ENCODE results near the gene CRYBA4.

Gene CRYBA4

DNA sequence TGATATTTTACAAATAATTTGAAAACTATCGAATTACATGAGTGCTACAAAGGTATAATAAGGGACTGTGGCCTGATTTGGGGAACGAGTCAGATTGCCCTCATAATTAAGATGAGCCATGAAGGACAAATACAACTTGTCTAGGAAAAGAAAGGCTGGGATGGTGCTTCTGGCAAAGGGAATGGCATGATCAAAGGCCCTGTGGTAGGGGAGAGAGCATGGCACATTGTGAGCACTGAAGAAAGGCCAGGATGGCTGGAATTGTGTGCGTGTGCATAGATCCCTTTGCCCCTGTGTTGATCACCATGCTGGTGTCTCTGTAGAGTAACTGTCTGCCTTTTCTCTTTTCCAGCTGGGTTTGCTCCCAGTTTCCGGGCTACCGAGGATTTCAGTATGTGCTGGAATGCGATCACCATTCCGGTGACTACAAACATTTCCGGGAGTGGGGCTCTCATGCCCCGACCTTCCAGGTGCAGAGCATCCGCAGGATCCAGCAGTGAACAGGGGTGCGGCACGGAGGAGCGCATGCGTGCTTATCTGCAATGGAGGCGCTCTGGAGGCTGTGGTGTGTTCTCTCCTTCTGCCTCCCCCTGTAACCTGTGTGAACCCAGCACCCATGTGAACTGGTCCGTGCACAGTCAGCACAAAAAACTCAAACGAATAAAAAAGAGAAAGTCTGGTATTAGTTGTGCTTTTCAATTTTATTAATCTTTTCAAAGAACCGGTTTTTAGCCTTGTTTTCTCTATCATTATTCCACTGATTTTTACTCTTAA is 8.4 kb downstream of the CRYBA4 start:
- no peak for DNase-seq

DNA sequence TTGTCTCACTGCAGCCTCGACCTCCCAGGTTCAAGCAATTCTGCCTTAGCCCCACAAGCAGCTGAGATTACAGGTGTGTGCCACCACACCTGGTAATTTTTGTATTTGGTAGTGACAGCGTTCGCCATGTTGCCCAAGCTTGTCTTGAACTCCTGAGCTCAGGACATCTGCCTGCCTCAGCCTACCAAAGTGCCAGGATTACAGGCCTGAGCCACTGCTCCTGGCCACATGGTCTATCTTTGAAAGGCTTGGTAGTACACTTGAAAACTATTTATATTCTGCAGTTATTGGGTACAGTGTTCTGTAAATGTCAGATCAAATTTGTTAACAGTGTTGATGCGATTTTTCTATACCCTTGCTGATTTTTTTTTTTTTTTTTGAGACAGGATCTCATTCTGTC is 9.5 kb downstream of the CRYBA4 start:
- DNase-seq = no peak

DNA sequence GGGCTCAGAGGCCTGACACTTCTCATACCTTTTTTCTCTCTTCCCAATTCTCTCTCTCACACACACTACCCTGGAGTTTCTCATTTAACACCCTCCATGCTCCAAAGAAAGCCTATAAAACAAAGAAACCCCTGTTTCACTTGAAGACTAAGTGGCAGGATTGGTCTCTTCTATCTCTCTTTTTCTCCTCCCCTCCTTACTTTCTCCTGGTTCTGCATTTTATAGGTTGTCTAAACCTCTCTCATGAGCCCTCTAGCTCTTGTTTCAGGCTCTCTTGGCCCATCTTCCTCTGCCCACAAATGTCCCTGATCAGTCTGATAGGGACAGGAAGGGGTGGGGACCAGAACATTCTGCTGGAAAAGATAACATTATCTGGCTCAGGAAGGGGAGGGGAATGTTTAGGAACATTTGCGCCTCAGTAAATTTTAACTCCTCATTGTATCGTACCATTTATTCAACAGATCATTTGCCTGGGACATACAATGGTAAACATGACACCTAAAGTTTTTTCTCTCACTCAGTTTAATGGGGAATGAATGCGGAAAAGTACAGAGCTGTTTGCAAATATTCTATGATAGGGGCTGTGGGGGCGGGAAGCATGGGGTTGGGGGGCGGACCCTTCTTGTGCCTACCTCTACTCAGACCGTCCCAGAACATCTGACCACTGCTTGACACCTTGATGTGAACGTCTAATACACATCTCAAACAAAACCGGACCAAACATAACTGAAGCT is 10.8 kb downstream of the CRYBA4 start:
- no peak for DNase-seq

DNA sequence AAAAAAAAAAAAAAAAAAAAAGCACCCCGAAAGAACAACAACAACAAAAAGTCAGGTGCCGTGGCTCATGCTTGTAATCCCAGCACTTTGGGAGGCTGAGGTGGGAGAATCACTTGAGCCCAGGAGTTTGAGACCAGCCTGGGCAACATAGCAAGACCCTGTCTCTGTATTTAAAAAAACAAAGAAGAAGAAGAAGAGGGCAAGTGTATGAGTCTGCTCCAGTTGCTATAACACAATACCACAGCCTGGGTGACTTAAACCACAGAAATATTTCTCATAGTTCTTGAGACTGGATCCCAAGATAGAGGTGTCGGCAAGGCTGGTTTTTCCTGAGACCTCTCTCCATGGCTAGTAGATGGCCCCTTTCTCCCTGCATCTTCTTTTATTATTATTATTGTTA is 12.4 kb downstream of the CRYBA4 start:
- DNase-seq = no peak

DNA sequence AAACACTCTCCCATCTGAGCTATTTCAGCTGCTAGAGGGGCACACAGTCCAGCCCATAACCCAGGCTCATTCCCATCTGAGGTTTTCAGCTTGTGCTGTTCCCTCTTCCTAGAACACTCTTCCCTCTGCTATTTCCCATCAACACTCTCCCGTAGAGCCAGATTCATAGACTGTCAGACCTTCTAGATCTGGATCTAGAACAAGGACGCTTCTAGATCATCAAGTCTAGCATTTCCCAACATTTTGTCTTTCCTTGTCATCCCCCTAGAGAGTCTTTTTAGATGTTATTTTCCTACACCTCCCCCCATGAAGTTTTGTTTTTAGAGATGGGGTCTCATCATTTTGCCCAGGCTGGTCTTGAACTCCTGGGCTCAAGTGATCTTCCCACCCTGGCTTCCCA is 13.4 kb downstream of the CRYBA4 start:
- DNase-seq = no peak

DNA sequence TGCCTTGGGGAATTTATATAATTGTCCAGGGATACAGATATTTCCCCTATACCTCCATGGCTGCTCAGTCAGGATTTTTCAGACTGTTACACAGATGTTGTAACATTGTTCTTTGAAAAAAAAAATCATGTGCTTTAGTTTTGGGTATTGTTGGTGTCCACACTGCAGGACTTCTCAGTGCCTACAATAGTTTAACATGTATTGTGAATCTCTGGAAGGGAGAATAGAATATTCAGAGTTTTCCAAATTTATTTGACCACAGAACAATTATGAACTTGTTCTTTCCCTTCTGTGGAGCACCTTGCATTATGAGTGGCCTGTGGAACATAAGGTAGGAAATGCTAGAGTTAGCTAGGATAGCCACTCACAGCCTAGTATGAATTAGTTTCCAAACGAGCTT is 14.5 kb downstream of the CRYBA4 start:
- DNase-seq = no peak

DNA sequence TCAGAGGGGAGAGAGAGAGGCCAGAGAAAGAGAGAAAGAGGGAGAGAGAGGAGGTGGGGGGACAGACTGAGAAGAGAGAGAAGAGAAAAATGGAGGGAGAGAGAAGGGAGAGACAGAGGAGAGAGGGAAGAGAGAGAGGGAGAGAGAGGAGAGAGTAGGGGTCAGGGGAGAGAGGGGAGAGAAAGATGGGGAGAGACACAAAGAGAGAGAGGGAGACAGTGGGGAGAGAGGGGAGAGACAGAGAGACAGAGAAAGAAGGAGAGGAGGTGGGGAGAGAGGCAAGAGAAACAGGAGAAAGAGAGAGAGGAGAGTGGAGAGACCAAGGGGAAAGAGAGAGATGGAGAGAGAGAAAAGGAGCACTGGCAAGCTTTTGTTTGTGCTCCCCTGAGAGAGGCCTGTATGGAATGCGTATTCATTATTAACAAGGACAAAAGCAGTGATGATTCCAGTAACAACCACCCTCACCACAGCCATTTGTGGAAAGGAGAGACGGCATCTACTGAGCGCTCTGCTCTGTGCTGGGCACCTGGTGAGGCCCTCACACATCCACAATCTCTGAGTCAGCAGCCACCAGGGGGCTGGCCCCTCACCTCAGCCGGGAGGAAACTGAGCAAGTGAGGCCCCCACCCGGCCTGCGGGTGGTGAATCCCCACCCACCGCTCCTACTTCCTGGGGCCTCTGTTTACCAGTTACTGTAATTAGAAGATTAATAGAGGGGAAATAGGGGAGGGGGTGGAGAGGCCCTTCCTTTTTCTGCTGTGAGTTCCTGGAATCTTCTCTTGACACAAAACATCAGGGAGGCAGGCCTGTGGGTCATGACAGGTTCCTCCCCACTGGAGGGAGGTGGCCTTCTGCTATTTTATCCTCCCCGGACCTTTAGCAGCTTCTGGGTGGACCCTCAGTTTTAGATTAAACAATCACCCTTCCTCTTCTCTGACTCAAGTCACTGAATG is 21.0 kb downstream of the CRYBA4 start:
- peak; percentile 27 for DNase-seq

DNA sequence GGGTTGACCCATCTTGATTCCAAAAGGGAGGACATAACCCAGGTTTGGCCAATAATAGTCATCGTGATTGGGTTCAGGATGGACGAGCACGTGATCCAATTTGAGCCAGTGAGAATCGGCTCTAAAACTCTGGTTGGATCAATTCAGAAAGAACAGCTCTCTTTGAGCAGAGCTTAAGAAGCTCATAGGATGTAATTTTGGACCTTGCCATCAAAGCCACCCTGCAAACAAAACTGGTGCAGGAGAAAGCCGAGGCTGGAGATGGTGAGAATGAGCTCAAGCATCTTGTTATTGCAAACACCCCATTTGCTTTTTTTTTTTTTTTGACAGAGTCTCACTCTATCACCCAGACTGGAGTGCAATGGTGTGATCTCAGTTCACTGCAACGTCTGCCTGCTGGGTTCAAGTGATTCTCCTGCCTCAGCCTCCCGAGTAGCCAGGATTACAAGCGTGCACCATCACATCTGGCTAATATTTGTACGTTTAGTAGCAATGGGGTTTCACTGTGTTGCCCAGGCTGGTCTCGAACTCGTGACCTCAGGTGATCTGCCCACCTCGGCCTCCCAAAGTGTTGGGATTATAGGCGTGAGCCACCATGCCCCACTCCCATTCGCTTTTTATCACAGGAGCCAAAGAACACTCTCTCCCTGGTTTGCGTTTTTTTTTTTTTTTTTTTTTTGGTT is 21.8 kb downstream of the CRYBA4 start:
- no peak for DNase-seq

DNA sequence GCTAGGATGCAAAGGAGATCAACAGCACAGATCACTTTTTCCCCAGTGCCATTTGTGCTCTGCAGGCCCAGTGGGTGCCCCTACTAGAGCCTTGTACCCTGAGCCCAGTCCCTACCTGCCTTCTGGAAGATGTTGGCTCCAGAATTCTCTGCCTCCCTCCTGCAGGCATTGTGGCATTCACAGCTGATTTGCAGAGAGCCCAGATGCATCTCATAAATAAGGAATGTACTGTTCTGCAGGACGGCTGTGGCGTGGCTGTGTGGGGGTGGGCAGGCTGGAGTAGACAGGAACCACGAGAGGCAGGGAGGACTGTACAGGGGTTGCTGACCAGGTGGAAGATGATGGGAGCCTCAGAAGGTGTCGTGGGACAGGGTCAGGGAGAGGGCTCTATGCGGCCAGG is 24.4 kb downstream of the CRYBA4 start:
- DNase-seq = peak; percentile 60

DNA sequence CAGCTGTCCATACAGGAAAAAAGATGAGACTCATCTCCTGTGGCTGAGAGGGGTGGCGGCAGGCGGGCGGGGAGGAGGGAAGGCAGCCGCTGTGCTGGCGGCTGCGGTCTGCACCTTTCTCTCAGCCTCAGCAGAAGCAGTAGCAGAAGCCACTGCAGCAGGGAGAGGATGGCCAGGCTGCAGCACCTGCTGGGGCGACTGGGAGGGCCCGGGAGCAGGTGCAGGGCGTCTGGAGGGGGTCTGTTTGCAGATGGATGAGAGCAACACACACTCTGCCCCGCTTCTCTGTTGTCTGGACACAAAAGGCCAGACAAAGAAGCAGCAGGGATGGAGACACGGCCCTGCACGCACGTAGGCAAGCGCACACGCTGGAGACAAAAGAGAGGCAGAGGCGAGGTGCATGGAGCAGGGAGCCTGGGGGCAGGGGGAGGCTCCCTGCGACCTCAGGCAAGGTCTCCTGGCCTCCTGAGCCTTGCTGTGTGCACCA is 26.3 kb downstream of the CRYBA4 start:
- DNase-seq = peak; percentile 98

DNA sequence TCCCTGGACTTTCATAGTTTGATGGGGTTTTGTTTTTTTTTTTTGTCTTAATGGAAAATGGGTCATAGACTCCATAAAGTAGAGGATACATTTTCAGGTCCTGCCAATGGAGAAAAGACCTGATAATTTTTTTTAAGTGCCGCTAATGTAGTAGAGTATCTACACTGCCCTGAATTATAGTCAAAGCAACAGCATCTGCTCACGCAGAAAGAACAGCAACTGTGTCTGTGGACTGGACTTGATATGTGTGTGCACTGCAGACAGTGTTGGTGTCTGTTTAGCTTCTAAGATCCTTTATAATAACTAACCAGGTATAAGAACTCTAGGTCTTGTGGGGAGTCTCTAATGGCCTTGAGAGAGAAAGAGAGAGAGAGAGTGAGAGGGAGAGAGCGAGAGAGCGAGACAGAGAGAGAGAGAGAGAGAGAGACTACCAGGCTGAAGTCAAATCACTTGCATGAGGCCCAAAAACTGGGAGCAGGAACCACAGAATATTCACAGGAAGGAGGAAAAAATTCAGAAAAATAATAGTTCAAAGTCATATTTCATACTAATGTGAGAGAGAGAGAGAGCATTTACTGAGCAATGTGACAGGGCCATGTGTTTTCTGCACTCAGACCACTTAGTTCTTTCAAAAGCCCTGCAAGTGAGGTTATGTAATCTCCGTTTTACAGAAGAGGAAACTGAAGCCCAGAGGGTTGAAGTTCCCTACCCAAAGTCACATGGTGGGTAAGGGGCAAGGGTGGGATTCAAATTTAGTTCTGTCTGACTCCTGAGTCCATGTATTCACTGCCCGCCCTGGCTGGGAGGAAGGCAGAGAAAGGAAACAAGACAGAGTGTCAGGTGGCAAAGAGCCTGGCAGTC is 27.0 kb downstream of the CRYBA4 start:
- DNase-seq = peak; percentile 85

DNA sequence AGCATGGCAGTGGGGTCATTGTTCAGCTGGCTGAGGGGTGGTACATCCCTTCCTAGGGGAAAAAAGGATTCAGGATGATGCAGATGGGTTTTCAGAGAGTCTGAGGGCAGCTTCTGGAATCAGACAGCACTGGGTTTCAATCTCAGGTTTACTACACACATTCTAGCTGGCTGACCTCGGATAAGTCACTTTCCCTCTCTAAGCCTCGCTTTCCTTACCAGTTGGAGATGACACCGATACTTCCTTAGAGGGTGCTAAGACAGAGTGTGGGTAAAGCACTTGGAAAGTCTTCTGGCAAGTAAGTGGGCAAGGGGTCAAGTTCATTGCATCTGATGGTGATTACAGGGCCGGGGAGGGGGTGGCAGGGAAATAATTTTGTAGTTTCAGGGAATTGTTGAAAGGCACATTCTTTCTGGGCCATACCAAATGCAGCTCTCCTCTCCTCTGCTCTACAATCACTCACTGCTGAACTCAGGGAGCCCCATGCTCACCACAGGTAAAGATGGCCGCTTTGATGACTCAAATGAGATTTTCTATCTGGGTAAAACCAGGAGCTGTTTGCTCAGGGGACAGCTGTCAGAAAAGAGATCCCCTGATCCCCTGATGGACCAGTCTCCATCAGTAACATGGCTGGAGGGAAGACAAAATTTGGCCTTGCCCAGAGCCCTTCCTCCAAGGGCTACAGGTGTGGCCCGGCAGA is 29.1 kb downstream of the CRYBA4 start:
- no peak for DNase-seq

DNA sequence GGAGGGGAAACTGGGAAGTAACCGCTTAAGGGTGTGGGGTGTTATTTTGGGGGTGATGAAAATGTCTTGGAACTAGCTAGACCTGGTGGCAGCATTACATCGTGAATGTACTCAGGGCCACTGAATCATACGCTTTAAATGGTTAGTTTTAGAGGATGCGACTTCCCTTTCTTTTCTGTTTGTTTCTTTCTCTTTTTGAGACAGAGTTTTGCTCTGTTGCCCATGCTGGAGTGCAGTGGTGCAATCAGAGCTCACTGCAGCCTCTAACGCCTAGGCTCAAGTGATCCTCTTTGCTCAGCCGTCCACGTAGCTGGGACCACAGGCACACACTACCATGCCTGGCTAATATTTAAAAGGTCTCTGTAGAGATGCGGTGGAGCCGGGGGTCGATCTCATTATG is 30.1 kb downstream of the CRYBA4 start:
- no peak for DNase-seq

DNA sequence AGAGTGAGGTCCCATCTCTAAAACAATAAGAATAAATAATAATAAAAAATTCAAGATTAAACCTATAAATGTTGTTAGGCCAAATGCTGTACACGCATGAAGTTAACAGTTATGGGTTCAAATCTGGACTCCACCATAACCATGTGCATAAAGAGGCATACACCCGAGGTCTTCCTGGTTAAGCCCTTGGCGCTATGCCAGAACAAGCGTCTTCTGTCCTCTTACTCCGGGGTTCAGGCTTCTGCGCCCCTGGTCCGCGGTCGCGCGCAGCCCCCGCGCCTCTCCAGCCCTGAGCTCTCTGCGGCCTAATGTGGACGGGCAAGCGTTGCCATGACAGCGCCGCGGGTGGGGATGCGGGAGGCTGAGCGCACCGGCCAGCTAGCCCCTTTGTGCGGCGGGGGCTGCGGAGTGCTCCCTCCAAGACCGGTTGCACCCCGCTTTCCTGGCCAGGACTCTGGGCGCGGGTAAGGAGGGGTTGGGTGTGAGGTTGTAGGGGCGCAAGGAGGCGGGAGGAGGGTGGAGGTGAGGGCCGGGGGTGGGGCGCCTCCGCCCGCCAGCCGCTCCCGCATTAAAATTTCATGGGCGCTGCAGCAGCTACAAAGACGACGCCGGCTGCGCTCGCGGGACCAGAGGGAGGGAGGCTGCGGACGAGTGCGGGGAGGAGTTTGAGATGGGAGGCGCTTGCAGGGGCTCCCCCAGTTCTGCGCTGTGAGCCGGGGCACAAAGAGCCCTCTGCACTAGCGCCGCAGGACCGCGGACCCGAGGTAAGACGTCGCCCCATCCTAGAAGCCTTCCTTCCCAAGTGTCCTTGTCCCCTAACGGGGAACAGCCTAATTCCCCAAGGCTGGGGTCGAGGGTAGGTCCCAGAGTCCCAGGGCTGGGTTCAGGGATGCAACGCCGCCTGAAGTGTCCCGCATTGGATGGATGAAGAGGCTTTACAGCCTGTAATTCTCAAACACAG is 35.4 kb downstream of the CRYBA4 start, which contains the start of gene MIAT:
MIAT (plus strand) TSS at position 698 of the 961 bp plus-strand sequence.
- peak; percentile 61 for DNase-seq

DNA sequence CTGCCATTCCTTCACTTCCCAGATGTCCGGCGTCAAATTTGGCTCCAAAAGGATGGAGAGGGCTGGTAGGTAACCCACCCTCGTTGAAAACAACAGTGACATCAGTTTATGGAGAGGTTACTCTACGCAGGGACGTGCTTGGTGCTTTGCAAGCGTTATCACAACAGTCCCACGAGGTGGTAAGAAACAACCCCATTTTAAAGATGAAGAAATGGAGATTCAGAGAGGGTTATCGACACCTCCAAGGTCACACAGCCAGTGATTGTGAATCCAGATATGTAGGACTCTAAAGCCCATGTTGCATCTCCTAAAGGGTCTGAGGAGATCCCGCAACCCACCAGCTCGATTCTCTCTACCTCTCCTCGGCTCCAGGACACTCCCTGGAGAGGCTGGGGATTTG is 36.4 kb downstream of the CRYBA4 start:
- no peak for DNase-seq

DNA sequence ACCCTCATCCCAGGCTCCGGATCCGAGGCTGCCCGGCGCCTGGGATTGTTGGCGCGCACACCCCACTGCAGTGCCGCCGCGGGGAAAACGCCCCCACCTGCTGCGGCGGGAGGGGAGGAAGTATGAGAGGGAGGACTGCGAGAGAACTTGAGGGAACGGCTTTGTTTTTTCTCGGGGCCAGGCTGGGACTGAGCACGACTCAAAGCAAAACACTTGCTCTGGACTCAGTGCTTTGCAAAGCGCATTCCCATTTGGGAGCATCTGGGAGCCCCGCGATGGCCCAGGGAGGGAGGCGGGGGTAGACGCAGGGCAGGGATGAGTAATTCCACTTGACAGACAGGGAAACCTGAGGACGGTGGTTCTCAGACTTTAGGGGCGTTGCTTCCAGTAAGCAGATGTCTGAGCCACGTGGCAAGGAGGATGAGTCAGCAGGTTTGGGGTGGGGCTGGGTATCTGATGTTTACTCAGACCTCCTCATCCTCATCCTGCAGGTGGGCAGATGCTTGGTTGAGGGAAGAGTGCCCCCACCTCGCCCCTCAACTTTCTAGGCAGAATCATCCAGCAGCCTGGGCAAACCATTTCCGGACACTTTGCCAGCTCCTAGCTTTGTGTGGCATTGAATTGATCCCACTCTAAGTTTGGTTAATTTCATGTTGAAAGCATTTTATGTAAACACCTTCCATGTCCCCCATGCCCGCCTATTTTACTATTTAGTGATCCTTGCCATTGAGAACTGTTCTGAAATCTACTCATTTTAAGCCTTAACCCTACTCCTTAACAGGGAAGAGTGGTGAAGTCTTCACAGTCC is 37.1 kb downstream of the CRYBA4 start:
- peak; percentile 82 for DNase-seq

DNA sequence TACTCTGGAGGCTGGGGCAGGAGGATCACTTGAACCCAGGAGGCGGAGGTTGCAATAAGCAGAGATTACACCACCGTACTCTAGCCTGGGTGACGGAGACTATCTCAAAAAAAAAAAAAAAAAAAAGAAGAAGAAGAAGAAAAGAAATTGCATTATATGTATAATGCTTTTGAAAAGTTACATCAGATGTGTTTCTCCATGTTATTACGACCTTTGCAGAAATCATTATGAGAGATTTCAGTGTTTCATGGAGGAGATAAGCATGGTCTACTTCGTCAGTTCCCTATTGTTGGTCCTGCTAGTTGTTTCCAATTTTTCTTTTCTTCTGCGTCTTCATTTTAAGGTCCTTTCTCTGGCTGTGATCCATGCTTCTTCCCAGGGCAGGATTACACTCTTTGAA is 38.6 kb downstream of the CRYBA4 start:
- no peak for DNase-seq

DNA sequence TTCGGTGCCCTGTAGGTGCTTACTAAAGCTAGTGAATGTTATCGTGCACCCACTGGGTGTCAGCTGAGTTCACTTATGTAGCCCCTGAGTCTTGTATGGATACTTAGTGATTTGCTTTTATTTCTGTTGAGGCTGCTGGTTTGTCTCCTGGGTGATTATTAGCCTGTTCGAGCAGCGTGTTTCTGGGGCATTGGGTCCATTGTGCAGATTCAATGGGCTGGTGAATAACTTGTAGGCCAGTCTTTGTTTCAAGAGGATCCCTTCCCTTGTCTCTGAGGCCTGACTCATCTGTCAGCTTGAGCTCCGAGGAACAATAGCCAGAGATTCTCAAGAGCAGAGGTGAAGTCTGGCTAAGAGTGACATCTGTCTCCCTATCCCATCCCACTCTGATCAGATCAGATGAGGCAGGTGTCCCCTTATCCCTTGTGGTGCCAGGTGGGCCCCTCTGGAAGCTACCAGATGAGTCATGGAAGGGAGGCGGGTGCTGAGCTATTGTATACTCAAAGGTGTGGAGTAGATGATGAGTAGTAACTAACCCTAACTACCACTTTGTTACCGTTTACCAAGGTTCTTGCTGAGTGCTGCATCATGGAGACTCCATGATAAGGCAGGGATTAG is 39.3 kb downstream of the CRYBA4 start:
- no peak for DNase-seq

All from NCI-H1092 treated with DMSO at 0.1 percent for 48 hours (cell line).